Activated CD4-positive, alpha-beta T cell treated with anti-CD3 and anti-CD28 coated beads, Interleukin-2, amount 10 ng/mL, durations not matched to agents 24 days and 14 days (primary cell): ENCODE data around the gene IPO4. TPM values are rescaled to one million over a fixed set of nuclear protein-coding genes. Genes with fewer than 3 reads are reported as not detected.

Experiments
- DNase-seq: peaks from one replicate; pipeline ENCODE4 v3.0.0; 2022
- H3K27ac Mint-ChIP-seq: one replicate; pipeline ENCODE4 v1.8.0; 2022; ENCODE audit warnings: mild to moderate bottlenecking, mixed read lengths
- H3K27me3 Mint-ChIP-seq: one replicate; pipeline ENCODE4 v1.8.0; 2022; ENCODE audit warnings: mixed read lengths
- H3K36me3 Mint-ChIP-seq: one replicate; pipeline ENCODE4 v1.8.0; 2022; ENCODE audit warnings: low read depth, mild to moderate bottlenecking, mixed read lengths
- H3K4me1 Mint-ChIP-seq: one replicate; pipeline ENCODE4 v1.8.0; 2021; ENCODE audit warnings: mixed read lengths
- H3K4me3 Mint-ChIP-seq: one replicate; pipeline ENCODE4 v1.8.0; 2022; ENCODE audit warnings: mild to moderate bottlenecking, moderate library complexity, mixed read lengths
- H3K9me3 Mint-ChIP-seq: one replicate; pipeline ENCODE4 v1.8.0; 2021; ENCODE audit warnings: mixed read lengths
- intact Hi-C: fragments of 100-400 bp; cut with micrococcal nuclease; formaldehyde crosslinking; loops from one replicate; pipeline ENCODE4 v1.15.1; 2023
- total RNA-seq: library from RNA; stranded (reverse); gene quantifications from 2 replicates; pipeline ENCODE4 v1.2.3, GENCODE V29; 2022

IPO4 gene
- total RNA-seq, 1 donor from 2014 or later: 112 TPM

- H3K4me1 Mint-ChIP-seq: peaks cover 41% of the 10 kb centered on the region
- no peak for DNase-seq
- no peaks in the 10 kb centered on the region for H3K27me3 Mint-ChIP-seq
- peak overlapping the region; percentile 97 for H3K4me3 Mint-ChIP-seq
- peak overlapping the region; percentile 60 for H3K27ac Mint-ChIP-seq
- peaks cover 59% of the 10 kb centered on the region for H3K36me3 Mint-ChIP-seq
- no peaks in the 10 kb centered on the region for H3K9me3 Mint-ChIP-seq
- intact Hi-C loops: no loop called here
Observed at GRCh38 chr14:24149302-24149969, 39.2 kb downstream of the IPO4 start.

GRCh38 chr14:24147761-24148428, 40.7 kb downstream of the IPO4 start:
- peak; percentile 72 for DNase-seq
- Mint-ChIP-seq H3K36me3 (peaks cover 69% of the 10 kb centered on the region), H3K9me3 (no peaks in the 10 kb centered on the region), H3K4me3 (peak overlapping the region; percentile 97), H3K27me3 (no peaks in the 10 kb centered on the region), H3K27ac (peak overlapping the region; percentile 79), H3K4me1 (peaks cover 56% of the 10 kb centered on the region)
- intact Hi-C loops: loop anchor here (1.0 to 2.0 kb wide), 6 partner anchors 13 to 151 kb away; partner anchors contain the start of genes DCAF11, DHRS1, IPO4 and IRF9

DNA sequence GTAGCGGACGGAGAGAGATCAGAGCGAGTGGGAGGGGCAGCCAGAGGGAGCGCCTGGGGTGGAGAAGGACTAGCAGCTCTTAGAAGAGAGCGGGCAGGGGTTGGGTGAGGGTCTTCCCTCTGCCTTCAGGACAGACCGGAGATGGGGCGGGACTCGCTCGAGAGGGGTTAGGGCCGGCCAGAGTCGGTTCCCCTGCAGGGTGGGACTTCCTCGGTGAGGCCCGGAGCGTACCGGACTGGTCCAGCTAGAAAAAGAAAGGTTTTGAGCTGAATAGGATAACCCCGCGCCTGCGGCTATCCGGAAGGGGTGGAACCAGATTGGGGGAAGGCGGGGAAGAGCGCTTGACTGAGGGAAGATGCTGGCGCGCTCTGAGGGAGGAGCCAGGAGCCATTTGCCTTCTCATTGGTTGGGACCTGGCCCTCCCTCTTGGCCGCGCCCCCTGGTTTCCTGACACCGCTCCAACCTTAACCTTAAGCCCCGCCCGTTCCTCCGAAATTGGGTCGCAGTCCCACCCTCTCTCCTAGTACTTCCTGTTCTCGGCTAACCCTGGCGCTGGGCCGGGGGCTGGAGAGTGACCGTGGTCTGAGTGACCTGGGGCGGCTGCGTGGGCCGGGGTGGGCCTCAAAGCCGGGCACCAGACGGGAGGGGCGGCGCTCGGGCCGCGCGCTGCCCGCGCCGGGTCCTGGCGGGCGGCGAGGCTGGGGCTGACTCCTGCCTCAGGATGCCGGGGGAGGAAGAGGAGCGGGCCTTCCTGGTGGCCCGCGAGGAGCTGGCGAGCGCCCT, 41.4 kb downstream of the IPO4 start, which contains the start of gene RNF31:
Gene RNF31, plus strand, starts transcription at position 521 of the 783 bp plus-strand sequence. Its CDS starts 201 bp downstream, at position 722.
- peak; percentile 99 for DNase-seq
- peak within 1 kb of the TSS; percentile 99 for H3K27ac Mint-ChIP-seq
- intact Hi-C loops: loop anchor here (1.0 to 2.0 kb wide), 7 partner anchors 11 to 152 kb away; partner anchors contain the start of genes DCAF11, DHRS1, IPO4 and IRF9
- H3K4me3 Mint-ChIP-seq: peak within 1 kb of the TSS; percentile 97
- peaks cover 68% of the 10 kb centered on the region for H3K36me3 Mint-ChIP-seq
- no peaks in the 10 kb centered on the region for H3K27me3 Mint-ChIP-seq
- no peaks in the 10 kb centered on the region for H3K9me3 Mint-ChIP-seq
- peaks cover 59% of the 10 kb centered on the region for H3K4me1 Mint-ChIP-seq

GRCh38 chr14:24146453-24146977, 42.1 kb downstream of the IPO4 start, which contains the start of gene PSME2:
Gene PSME2 (minus strand): TSS chr14:24146610. CDS start chr14:24146581, 29 bp downstream.
- peaks cover 62% of the 10 kb centered on the region for H3K4me1 Mint-ChIP-seq
- no peaks in the 10 kb centered on the region for H3K27me3 Mint-ChIP-seq
- H3K4me3 Mint-ChIP-seq: peak within 1 kb of the TSS; percentile 97
- DNase-seq: peak; percentile 97
- intact Hi-C loops: loop anchor here (1.0 to 2.0 kb wide), 4 partner anchors 10 to 152 kb away; partner anchors contain the start of genes DHRS1, IPO4, NOP9 and PCK2
- peaks cover 70% of the 10 kb centered on the region for H3K36me3 Mint-ChIP-seq
- peak within 1 kb of the TSS; percentile 99 for H3K27ac Mint-ChIP-seq
- H3K9me3 Mint-ChIP-seq: no peaks in the 10 kb centered on the region

- DNase-seq: peak; percentile 66
- intact Hi-C loops: loop anchor here (1.0 to 2.0 kb wide), 4 partner anchors 10 to 153 kb away; partner anchors contain the start of genes DHRS1, IPO4, NOP9 and PCK2
- Mint-ChIP-seq H3K36me3 (peaks cover 68% of the 10 kb centered on the region), H3K9me3 (no peaks in the 10 kb centered on the region), H3K27ac (peak overlapping the region; percentile 99), H3K4me3 (peak overlapping the region; percentile 97), H3K27me3 (no peaks in the 10 kb centered on the region), H3K4me1 (peaks cover 62% of the 10 kb centered on the region)
Observed at GRCh38 chr14:24145690-24146452, 42.7 kb downstream of the IPO4 start.

DNA sequence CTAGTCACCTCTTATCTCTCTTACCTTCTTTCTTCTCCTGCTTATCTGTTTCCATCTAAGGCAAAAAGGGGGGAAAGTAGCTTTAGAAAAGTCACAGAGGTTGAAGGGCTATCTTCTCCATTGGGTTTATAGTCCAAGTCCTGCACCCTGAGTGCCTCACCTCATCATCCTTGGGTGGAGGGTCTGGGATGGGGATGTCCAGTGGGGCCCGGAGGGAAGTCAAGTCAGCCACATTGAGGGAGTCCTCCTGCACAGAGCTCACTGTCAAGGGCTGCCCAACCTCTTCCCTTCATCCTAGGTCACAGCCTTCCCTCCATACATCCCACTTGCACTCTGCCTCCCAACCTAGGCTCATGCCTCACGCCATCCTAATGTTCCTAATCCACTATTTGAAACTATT, 43.4 kb downstream of the IPO4 start:
- intact Hi-C loops: no loop called here
- Mint-ChIP-seq H3K27ac (peak overlapping the region; percentile 99), H3K36me3 (peaks cover 68% of the 10 kb centered on the region), H3K4me1 (peaks cover 58% of the 10 kb centered on the region), H3K27me3 (no peaks in the 10 kb centered on the region), H3K4me3 (peak overlapping the region; percentile 97), H3K9me3 (no peaks in the 10 kb centered on the region)
- no peak for DNase-seq

GRCh38 chr14:24144451-24144850, 44.2 kb downstream of the IPO4 start:
- Mint-ChIP-seq H3K9me3 (no peaks in the 10 kb centered on the region), H3K4me1 (peaks cover 59% of the 10 kb centered on the region), H3K27me3 (no peaks in the 10 kb centered on the region), H3K36me3 (peaks cover 69% of the 10 kb centered on the region), H3K4me3 (peak overlapping the region; percentile 97), H3K27ac (peak overlapping the region; percentile 73)
- DNase-seq: no peak
- intact Hi-C loops: no loop called here

- no peak for DNase-seq
- Mint-ChIP-seq H3K4me3 (peak overlapping the region; percentile 94), H3K27ac (peak overlapping the region; percentile 61), H3K36me3 (peaks cover 69% of the 10 kb centered on the region), H3K9me3 (no peaks in the 10 kb centered on the region), H3K27me3 (no peaks in the 10 kb centered on the region), H3K4me1 (peaks cover 60% of the 10 kb centered on the region)
- intact Hi-C loops: no loop called here
Observed at GRCh38 chr14:24143511-24143910, 45.1 kb downstream of the IPO4 start.

GRCh38 chr14:24141097-24141880, 47.3 kb downstream of the IPO4 start, which contains the start of gene EMC9:
Gene EMC9 (minus strand): TSS chr14:24141591. CDS start chr14:24141304, 287 bp downstream.
- H3K9me3 Mint-ChIP-seq: no peaks in the 10 kb centered on the region

DNA sequence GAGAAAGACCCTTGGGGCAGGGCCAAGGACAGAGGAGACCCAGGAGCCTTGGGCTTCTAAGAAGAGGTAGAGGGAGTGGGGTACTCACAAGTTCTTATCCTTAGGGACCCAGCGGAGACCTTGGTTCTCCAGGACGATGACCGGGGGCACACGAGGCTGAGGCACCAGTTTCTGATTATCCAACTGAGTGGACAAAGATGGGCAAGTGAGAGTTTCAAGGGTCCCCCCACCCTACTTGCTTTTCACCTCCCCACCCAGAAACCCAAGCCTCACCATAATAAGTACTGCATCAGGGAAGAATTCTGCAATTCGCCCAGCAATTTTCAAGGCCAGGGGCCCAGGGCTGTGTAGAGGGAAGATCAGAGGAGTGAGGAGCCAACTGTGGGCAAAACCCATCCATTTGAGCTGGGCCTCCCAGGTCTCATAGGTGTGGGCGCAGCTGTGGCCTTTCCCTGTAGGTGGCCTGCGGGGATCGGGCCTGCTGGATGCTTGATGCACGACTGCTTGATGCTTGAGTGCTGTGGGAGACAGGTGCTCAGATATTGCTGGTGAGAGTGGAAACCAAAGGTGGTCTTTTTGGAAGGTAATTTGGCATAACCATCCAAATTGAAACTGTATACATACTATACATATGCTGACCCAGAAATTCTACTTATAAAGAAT, 49.2 kb downstream of the IPO4 start:
- H3K36me3 Mint-ChIP-seq: peaks cover 66% of the 10 kb centered on the region
- intact Hi-C loops: no loop called here
- H3K27me3 Mint-ChIP-seq: no peaks in the 10 kb centered on the region
- H3K4me3 Mint-ChIP-seq: peak overlapping the region; percentile 94
- no peaks in the 10 kb centered on the region for H3K9me3 Mint-ChIP-seq
- peak overlapping the region; percentile 58 for H3K27ac Mint-ChIP-seq
- peak; percentile 71 for DNase-seq
- H3K4me1 Mint-ChIP-seq: peaks cover 60% of the 10 kb centered on the region

More at GRCh38 chr14:24141097-24141880, 47.3 kb downstream of the IPO4 start, which contains the start of gene EMC9:
- peak within 1 kb of the TSS; percentile 94 for H3K4me3 Mint-ChIP-seq
- peak; percentile 100 for DNase-seq
- intact Hi-C loops: loop anchor here (1.0 kb wide), 3 partner anchors 20 to 72 kb away; partner anchors contain the start of genes CHMP4A, DCAF11, IRF9 and NRL
- H3K36me3 Mint-ChIP-seq: peaks cover 83% of the 10 kb centered on the region
- peaks cover 69% of the 10 kb centered on the region for H3K4me1 Mint-ChIP-seq
- H3K27me3 Mint-ChIP-seq: no peaks in the 10 kb centered on the region
- H3K27ac Mint-ChIP-seq: peak within 1 kb of the TSS; percentile 94

DNA sequence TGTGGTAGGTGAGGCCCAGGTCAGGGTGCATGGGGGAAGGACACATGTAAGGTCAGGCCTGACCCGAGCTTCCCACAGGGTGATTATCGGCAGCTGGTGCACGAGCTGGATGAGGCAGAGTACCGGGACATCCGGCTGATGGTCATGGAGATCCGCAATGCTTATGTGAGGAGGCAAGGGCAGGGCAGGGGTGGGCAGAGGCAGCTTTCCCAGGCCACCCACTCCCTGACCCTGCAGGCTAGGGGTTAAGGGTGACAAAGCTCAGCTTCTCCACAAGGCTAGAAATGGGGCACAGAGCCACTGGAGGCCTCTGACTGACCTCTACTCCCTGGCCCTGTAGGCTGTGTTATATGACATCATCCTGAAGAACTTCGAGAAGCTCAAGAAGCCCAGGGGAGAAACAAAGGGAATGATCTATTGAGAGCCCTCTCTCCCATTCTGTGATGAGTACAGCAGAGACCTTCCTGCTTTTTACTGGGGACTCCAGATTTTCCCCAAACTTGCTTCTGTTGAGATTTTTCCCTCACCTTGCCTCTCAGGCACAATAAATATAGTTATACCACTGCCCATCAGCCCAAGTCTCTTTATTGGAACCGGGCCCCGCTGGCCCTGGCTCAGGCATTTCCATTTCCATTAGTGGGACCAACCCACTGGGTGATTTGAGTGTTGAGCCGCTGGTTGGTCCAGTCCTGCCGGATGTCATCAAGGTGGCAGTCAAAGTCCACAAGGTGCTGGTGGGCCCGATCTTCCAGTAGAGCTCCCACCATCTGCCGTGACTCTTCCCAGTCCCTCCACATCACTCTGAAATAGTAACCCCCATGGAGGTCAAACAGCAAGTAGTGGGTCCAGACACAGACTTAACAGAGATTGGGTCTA, 50.0 kb downstream of the IPO4 start:
- H3K4me3 Mint-ChIP-seq: peak overlapping the region; percentile 94
- H3K27me3 Mint-ChIP-seq: no peaks in the 10 kb centered on the region
- H3K36me3 Mint-ChIP-seq: peaks cover 59% of the 10 kb centered on the region
- intact Hi-C loops: no loop called here
- H3K9me3 Mint-ChIP-seq: no peaks in the 10 kb centered on the region
- no peak for DNase-seq
- peaks cover 53% of the 10 kb centered on the region for H3K4me1 Mint-ChIP-seq
- peak overlapping the region; percentile 58 for H3K27ac Mint-ChIP-seq
